D721Med (cell line): ENCODE data around the gene PKP4.

ENCODE experiments used
- DNase-seq: peaks from one replicate; pipeline ENCODE4 v3.0.0; 2011; ENCODE audit warnings: low spot score; ENCODE audit not compliant: insufficient read length
- FAIRE-seq: peaks from 2 replicates; lab custom pipeline; 2011; peaks lifted over from hg19 to GRCh38; lab: Jason Lieb, UNC
- TF ChIP-seq, protein P1 (sequence below): IDR thresholded peaks from 2 replicates; pipeline ENCODE4 v1.5.1; 2012; ENCODE audit warnings: mild to moderate bottlenecking, control low read depth; ENCODE audit not compliant: insufficient read depth; ENCODE audit errors: missing control alignments

PKP4 gene

DNA sequence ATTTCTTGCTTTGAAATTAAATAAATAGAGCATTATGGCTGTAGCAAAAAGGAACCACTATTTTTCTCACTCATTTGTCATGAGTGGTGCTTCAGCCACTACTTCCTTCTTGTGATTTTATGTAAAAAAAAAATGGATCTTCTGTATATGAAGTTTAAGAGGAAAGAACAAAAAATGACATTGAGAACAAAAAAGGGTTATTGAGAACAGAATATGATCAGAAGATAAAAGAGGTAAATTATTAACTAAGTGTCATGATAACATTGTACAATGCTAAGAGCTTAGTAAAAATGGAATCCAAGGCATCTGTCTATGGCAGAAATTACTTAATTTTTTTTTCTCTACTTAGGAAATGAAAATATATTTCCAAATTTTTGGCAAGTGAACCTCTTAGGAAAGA is 103.5 kb downstream of the PKP4 start:
- DNase-seq (no peak), FAIRE-seq (no peak)
- TF ChIP-seq, protein P1, sequence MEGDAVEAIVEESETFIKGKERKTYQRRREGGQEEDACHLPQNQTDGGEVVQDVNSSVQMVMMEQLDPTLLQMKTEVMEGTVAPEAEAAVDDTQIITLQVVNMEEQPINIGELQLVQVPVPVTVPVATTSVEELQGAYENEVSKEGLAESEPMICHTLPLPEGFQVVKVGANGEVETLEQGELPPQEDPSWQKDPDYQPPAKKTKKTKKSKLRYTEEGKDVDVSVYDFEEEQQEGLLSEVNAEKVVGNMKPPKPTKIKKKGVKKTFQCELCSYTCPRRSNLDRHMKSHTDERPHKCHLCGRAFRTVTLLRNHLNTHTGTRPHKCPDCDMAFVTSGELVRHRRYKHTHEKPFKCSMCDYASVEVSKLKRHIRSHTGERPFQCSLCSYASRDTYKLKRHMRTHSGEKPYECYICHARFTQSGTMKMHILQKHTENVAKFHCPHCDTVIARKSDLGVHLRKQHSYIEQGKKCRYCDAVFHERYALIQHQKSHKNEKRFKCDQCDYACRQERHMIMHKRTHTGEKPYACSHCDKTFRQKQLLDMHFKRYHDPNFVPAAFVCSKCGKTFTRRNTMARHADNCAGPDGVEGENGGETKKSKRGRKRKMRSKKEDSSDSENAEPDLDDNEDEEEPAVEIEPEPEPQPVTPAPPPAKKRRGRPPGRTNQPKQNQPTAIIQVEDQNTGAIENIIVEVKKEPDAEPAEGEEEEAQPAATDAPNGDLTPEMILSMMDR: no peak

DNA sequence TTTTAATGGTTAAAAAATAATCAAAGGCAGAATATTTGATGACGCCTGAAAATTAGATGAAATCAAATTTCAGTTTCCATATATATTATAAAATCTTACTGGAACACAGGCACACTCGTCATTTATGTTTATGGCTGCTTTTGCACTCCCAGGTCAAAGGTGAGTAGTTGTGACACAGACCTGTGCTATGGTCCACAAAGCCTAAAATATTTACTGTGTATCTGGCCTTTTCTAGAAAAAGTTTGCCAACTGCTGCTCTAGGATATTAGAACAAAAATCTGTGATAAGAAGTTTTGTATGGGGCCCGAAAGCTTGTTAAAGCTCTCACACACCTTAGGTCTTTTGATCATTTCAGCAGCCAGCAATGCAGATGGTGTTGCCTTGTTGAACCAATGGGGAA is 104.3 kb downstream of the PKP4 start:
- DNase-seq (no peak), FAIRE-seq (no peak)
- TF ChIP-seq, protein P1: no peak

DNA sequence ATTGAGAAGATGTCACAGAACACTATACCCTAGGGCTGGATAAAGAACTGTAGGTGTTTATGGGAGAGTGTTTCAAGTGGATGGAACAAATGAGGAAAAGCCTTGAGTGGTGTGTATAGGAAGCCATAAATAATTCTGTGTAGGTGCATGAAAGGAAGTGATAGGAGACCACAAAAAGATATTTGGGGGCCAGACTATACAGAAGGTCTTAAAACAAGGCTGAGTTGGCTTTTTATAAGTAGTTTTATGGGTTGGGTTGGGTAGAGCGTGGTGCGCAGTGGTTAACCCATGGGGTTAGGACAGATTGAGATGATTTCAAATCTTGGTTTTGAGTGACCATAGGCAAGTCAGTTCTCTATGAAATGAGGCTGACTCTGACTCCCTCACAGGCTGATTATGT is 110.5 kb downstream of the PKP4 start:
- FAIRE-seq (no peak), DNase-seq (no peak)
- TF ChIP-seq, protein P1: no peak

DNA sequence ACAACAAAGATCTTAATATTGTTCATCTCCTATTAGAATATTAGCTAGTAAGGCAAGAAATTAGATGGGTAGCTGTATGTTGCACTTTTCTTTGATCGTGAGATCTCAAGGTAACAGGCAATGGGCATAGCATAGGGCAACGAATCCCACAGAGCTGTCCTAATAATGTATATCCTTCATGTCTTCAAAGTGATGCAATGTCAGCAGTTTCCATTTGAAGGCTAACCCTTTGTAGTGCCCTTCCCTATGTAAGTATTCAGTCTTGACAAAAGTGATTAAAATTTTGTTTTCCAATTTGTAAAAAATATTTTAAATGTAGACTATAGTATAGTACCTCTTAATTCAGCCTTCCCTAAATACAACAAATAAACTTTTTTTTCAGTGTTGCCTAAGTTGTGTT is 112.5 kb downstream of the PKP4 start:
- DNase-seq: no peak

DNA sequence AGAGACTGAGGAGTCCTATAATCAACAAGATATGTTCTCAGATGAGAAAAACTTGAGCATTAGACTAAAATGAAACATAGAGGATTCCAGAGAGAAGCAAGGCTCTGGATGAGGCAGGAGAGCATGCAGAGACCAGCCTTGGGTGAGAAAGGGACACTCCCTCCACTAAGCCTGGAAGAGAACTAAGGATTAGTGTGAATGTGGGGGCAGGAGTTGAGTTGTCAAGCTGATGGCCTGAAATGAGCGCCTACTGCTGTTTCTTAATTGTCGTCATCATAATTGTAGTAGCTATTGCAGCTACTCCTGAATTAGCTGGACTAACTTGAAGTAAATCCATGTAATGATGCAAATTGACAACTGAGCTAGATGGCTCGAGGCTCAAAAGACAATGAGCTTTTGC is 114.1 kb downstream of the PKP4 start:
- no peak for FAIRE-seq
- TF ChIP-seq, protein P1: no peak
- DNase-seq: no peak

More for the DNA sequence above, 112.5 kb downstream of the PKP4 start:
- TF ChIP-seq, protein P1: no peak
- FAIRE-seq: no peak

DNA sequence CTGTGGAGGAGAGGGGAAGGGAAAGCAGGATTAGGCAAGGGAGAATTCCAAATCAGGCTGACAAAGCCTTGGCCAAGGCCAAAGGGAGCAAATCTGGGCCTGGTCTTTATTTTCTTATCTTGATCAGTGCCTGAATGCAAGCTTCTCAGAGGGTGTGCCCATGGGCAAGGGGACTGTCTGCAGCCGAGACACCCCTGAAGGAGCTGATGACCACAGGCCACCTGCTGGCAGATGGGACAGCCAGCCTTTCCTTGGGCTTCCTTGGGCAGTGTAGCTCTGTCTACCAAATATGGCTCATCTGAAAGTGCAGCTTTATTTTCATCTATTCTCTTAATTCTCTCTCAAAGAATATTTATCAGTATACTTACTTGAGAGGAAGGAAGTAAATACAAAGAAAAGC is 117.0 kb downstream of the PKP4 start:
- TF ChIP-seq, protein P1: no peak
- FAIRE-seq (no peak), DNase-seq (no peak)

DNA sequence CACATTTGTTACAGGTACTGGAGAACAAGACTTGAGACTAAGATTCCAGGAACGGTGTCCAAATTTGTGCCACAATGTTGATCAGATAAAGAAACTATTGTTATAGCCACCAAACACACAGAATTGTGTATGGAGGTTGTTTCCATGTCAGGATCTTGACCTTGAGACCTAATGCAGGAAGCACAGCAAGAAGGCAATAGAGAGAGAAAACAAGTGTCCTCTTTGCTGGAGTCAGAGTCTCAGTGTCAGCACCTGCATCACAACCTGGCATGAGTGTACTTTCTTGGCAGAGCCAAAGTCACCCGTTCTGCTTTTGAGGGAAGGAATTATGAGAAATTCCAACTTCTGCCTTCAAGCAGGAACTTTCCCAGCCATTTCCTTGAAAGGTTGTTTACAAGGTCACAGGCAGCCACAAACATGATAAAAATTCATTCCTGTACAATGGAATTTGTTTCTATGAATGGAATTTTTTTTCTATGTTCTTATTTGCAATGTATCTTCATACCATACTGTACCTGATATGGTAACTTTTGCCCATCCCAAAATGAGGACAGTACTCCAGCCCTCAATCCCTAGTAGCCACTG is 118.4 kb downstream of the PKP4 start:
- TF ChIP-seq, protein P1: no peak
- DNase-seq (no peak), FAIRE-seq (no peak)
